Measurements from ENCODE around the gene DNAAF3. TPM values are rescaled to one million over a fixed set of nuclear protein-coding genes. Genes with fewer than 3 reads are reported as not detected.

DNAAF3 gene
- total RNA-seq, 1 donor from 2014 or later: 1.9 TPM

GRCh38 chr19:55116232-55116858 is 50.1 kb downstream of the DNAAF3 start:
- peak; percentile 36 for ATAC-seq

GRCh38 chr19:55115446-55116065 is 50.9 kb downstream of the DNAAF3 start:
- ATAC-seq: no peak

GRCh38 chr19:55114566-55115145 is 51.8 kb downstream of the DNAAF3 start:
- ATAC-seq: no peak

GRCh38 chr19:55113570-55114039 is 52.8 kb downstream of the DNAAF3 start:
- no peak for ATAC-seq

GRCh38 chr19:55112777-55113569 is 53.4 kb downstream of the DNAAF3 start:
- no peak for ATAC-seq

GRCh38 chr19:55112246-55112776 is 54.1 kb downstream of the DNAAF3 start:
- ATAC-seq: no peak

GRCh38 chr19:55111238-55111831 is 55.1 kb downstream of the DNAAF3 start:
- ATAC-seq: no peak

- no peak for ATAC-seq
Measured at GRCh38 chr19:55109527-55110291, 56.7 kb downstream of the DNAAF3 start.

Other genes starting within 250 kb of the DNAAF3 start
- gene NLRP7, start 219.1 kb downstream of the DNAAF3 start, total RNA-seq: not detected
- gene NLRP2, start 200.2 kb downstream of the DNAAF3 start, total RNA-seq: 71.6 TPM
- 0.40 TPM for gene GP6, start 128.3 kb downstream of the DNAAF3 start, total RNA-seq
- gene RDH13, start 103.5 kb downstream of the DNAAF3 start, total RNA-seq: 33.7 TPM
- 199 TPM for gene EPS8L1, start 90.7 kb downstream of the DNAAF3 start, total RNA-seq
- 33.3 TPM for gene PPP1R12C, start 49.0 kb downstream of the DNAAF3 start, total RNA-seq
- 9.4 TPM for gene TNNT1, start 17.4 kb downstream of the DNAAF3 start, total RNA-seq
- gene TNNI3, start 8.9 kb downstream of the DNAAF3 start, total RNA-seq: not detected
- not detected for gene SYT5, start 13.7 kb upstream of the DNAAF3 start, total RNA-seq
- 3.6 TPM for gene PTPRH, start 42.9 kb upstream of the DNAAF3 start, total RNA-seq
- gene TMEM86B, start 62.1 kb upstream of the DNAAF3 start, total RNA-seq: 1.8 TPM
- gene PPP6R1, start 92.4 kb upstream of the DNAAF3 start, total RNA-seq: 47.4 TPM
- 31.2 TPM for gene HSPBP1, start 113.5 kb upstream of the DNAAF3 start, total RNA-seq
- gene BRSK1, start 117.4 kb upstream of the DNAAF3 start, total RNA-seq: 0.28 TPM
- gene TMEM150B, start 158.7 kb upstream of the DNAAF3 start, total RNA-seq: not detected
- 4.4 TPM for gene KMT5C, start 173.3 kb upstream of the DNAAF3 start, total RNA-seq
- 0.56 TPM for gene COX6B2, start 188.1 kb upstream of the DNAAF3 start, total RNA-seq
- gene GARIN5B, start 196.6 kb upstream of the DNAAF3 start, total RNA-seq: not detected
- gene IL11, start 203.8 kb upstream of the DNAAF3 start, total RNA-seq: 0.24 TPM
- gene TMEM190, start 210.2 kb upstream of the DNAAF3 start, total RNA-seq: not detected
- gene TMEM238, start 217.7 kb upstream of the DNAAF3 start, total RNA-seq: 25.6 TPM
- 1,895 TPM for gene RPL28, start 219.3 kb upstream of the DNAAF3 start, total RNA-seq
- 76.4 TPM for gene UBE2S, start 241.2 kb upstream of the DNAAF3 start, total RNA-seq

All from esophagus mucosa (tissue), 1 donor.